ENCODE data around the gene UBL3. TPM values are rescaled to one million over a fixed set of nuclear protein-coding genes. Genes with fewer than 3 reads are reported as not detected.

The UBL3 gene
- total RNA-seq, 1 experiment from 2014 or later = 12.0 TPM

DNA sequence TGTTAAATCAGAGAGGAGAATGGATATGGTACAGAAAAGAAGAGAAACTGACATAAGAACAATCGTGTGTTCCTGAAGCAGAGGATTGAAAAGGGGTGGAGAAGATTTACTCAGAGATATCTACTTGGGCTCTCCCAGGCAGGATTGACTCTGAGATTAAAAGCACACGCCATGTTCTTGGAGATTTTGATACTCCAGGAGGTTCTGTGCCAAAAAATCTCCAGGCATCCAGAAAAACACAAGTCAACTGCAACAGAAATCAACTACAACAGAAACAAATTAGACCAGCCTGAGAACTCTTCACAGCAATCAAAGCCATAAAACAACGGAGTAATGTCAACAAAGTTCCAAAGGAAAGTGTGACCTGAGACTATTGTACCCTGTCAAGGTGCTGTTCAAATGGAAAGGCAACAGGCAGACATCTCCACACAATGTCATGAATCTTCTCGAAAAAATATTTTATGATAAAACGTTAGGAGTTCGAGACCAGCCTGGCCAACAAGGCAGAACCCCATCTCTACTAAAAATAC is 104.2 kb downstream of the UBL3 start:
- Histone ChIP-seq H3K27ac (ENCODE audit: low read depth, low read length, poor library complexity, severe bottlenecking) (no peak overlapping the region), H3K4me1 (ENCODE audit: insufficient read depth, low read length, poor library complexity, severe bottlenecking) (no peaks in the 10 kb centered on the region), H3K9me3 (ENCODE audit: low read depth, low read length, poor library complexity, severe bottlenecking) (no peaks in the 10 kb centered on the region), H3K4me3 (ENCODE audit: low read depth, low read length, poor library complexity, severe bottlenecking) (no peak overlapping the region), H3K27me3 (replicated peaks; ENCODE audit: insufficient read depth, low read depth, low read length, poor library complexity) (no peaks in the 10 kb centered on the region), H3K36me3 (ENCODE audit: insufficient read depth, low read length, poor library complexity, severe bottlenecking) (no peaks in the 10 kb centered on the region)
- intact Hi-C loops (cut with micrococcal nuclease; ENCODE audit: unreplicated experiment) = no loop called here
- POLR2A ChIA-PET (ENCODE audit: low non-redundant PET) = no interaction called here
- no peak for TF ChIP-seq EZH2 (IDR thresholded peaks at IDR 0.05; ENCODE audit: borderline replicate concordance, low read depth, low read length, poor library complexity, severe bottlenecking)
- TF ChIP-seq CTCF (conservative IDR thresholded peaks at IDR 0.05; ENCODE audit: low read depth, low read length) = no peak
- CTCF ChIA-PET = no interaction called here
- no TSS peak for BruUV-seq (replicated peaks)
- DNase-seq (ENCODE audit: low spot score) = no peak

DNA sequence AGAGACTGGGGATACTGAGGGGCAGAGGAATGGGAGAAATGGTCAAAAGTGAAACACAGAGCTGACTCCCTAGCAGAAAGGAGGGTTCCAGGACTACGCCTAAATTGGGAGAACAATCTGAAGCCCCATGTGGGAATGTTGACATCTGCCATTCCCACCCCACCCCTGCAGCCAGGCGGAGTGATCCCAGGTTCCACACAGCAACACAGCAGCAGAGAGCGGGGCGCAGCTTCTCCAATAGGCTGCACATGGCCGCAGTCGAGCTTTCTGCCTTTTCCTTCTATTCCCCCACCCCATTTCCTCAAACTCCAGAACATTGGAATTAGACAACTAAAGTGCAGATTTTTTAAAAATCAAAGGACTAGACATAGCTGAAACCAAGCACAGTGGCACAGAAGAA is 104.7 kb downstream of the UBL3 start:
- ChIA-PET CTCF (no interaction called here), POLR2A (ENCODE audit: low non-redundant PET) (no interaction called here)
- Histone ChIP-seq H3K27ac (ENCODE audit: low read depth, low read length, poor library complexity, severe bottlenecking) (no peak overlapping the region), H3K27me3 (replicated peaks; ENCODE audit: insufficient read depth, low read depth, low read length, poor library complexity) (no peaks in the 10 kb centered on the region), H3K9me3 (ENCODE audit: low read depth, low read length, poor library complexity, severe bottlenecking) (no peaks in the 10 kb centered on the region), H3K4me3 (ENCODE audit: low read depth, low read length, poor library complexity, severe bottlenecking) (no peak overlapping the region), H3K4me1 (ENCODE audit: insufficient read depth, low read length, poor library complexity, severe bottlenecking) (no peaks in the 10 kb centered on the region), H3K36me3 (ENCODE audit: insufficient read depth, low read length, poor library complexity, severe bottlenecking) (no peaks in the 10 kb centered on the region)
- no TSS peak for BruUV-seq (replicated peaks)
- DNase-seq (ENCODE audit: low spot score) = no peak
- no peak for TF ChIP-seq EZH2 (IDR thresholded peaks at IDR 0.05; ENCODE audit: borderline replicate concordance, low read depth, low read length, poor library complexity, severe bottlenecking)
- intact Hi-C loops (cut with micrococcal nuclease; ENCODE audit: unreplicated experiment) = no loop called here

DNA sequence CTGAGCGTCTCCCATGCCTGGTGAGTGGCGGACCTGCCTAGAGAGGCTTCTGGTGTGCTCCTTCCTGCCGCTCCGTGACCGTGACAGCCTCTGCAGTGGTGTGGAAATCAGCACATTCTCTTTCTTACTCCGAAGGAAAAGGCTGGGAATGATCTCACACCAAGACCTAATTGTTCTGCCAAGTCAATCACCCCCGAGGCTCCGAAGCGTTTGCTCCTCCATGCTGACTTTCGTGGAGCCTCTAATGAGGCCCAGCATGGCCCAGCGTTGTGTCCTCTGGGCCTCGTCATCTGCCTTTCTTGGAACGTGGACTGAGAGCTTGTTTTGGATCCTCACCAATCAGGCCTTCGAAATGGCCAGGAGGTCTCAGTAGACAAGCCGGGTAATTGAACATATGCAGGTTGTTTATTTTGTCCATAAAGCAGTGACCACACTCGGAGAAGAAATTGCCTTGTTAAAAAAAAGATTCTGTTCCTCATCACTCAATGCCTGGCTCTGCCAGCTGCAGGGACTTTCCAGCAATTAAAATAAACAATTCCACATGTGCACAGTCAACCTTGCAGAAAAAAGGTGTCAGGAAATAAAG is 107.1 kb downstream of the UBL3 start:
- ChIA-PET CTCF (no interaction called here), POLR2A (ENCODE audit: low non-redundant PET) (no interaction called here)
- H3K27me3 ChIP-seq (replicated peaks; ENCODE audit: insufficient read depth, low read depth, low read length, poor library complexity) = no peaks in the 10 kb centered on the region
- H3K4me3 ChIP-seq (ENCODE audit: low read depth, low read length, poor library complexity, severe bottlenecking) = no peak overlapping the region
- no peaks in the 10 kb centered on the region for H3K4me1 ChIP-seq (ENCODE audit: insufficient read depth, low read length, poor library complexity, severe bottlenecking)
- no peak overlapping the region for H3K27ac ChIP-seq (ENCODE audit: low read depth, low read length, poor library complexity, severe bottlenecking)
- BruUV-seq (replicated peaks) = no TSS peak
- no peaks in the 10 kb centered on the region for H3K9me3 ChIP-seq (ENCODE audit: low read depth, low read length, poor library complexity, severe bottlenecking)
- no peaks in the 10 kb centered on the region for H3K36me3 ChIP-seq (ENCODE audit: insufficient read depth, low read length, poor library complexity, severe bottlenecking)
- TF ChIP-seq EZH2 (IDR thresholded peaks at IDR 0.05; ENCODE audit: borderline replicate concordance, low read depth, low read length, poor library complexity, severe bottlenecking) = no peak
- no peak for TF ChIP-seq CTCF (conservative IDR thresholded peaks at IDR 0.05; ENCODE audit: low read depth, low read length)
- intact Hi-C loops (cut with micrococcal nuclease; ENCODE audit: unreplicated experiment) = no loop called here
- no peak for DNase-seq (ENCODE audit: low spot score)

GRCh38 chr13:29740961-29741360 is 109.5 kb downstream of the UBL3 start:
- H3K36me3 ChIP-seq (ENCODE audit: insufficient read depth, low read length, poor library complexity, severe bottlenecking) = no peaks in the 10 kb centered on the region
- CTCF ChIA-PET = no interaction called here

More at GRCh38 chr13:29740961-29741360, 109.5 kb downstream of the UBL3 start:
- TF ChIP-seq EZH2 (IDR thresholded peaks at IDR 0.05; ENCODE audit: borderline replicate concordance, low read depth, low read length, poor library complexity, severe bottlenecking) (no peak), CTCF (conservative IDR thresholded peaks at IDR 0.05; ENCODE audit: low read depth, low read length) (no peak)
- H3K4me3 ChIP-seq (ENCODE audit: low read depth, low read length, poor library complexity, severe bottlenecking) = no peak overlapping the region
- no peaks in the 10 kb centered on the region for H3K27me3 ChIP-seq (replicated peaks; ENCODE audit: insufficient read depth, low read depth, low read length, poor library complexity)
- no peak for DNase-seq (ENCODE audit: low spot score)
- BruUV-seq (replicated peaks) = no TSS peak
- no peak overlapping the region for H3K27ac ChIP-seq (ENCODE audit: low read depth, low read length, poor library complexity, severe bottlenecking)
- POLR2A ChIA-PET (ENCODE audit: low non-redundant PET) = no interaction called here
- intact Hi-C loops (cut with micrococcal nuclease; ENCODE audit: unreplicated experiment) = no loop called here
- H3K4me1 ChIP-seq (ENCODE audit: insufficient read depth, low read length, poor library complexity, severe bottlenecking) = no peaks in the 10 kb centered on the region
- H3K9me3 ChIP-seq (ENCODE audit: low read depth, low read length, poor library complexity, severe bottlenecking) = no peaks in the 10 kb centered on the region

All from A673 (cell line).